Measurements from ENCODE around the gene NTHL1.

The NTHL1 gene

DNA sequence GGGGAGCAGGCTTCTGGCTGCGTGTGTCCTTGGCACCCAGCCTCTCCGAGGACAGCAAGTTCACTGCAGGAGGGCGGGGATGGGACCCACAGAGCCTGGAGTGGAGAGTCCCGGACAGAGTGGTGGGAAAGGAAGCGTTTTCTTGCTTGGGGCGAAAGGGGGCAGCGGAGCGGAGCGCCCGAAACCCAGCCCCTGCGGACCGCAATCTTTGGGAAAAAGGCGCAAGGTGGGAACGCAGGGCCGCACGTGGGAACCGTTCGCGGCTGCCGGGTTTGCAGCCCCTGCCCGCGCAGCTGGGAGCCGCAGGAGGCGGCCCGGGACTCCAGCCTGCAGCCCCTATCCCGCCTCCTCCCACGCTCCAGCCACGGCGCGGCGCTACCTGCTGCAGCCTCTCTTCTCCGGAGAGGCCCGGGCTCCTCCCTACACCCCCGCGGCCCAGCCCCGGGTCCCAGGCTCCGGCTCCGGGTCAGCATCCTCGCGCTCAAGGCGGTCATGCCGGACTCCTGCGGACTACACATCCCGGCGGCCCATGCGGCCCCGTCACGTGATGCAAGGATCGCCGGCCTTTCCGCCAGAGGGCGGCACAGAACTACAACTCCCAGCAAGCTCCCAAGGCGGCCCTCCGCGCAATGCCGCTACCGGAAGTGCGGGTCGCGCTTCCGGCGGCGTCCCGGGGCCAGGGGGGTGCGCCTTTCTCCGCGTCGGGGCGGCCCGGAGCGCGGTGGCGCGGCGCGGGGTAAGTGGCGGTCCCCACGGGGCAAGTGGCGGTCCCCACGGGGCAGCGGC is at the start of gene NTHL1, which contains the start of gene TSC2:
Gene NTHL1, minus strand, starts transcription at position 505 of the 786 bp plus-strand sequence. Its CDS starts 11 bp downstream, at position 494.
Gene TSC2, plus strand, starts transcription at position 656 of the 786 bp plus-strand sequence. CDS start 631 bp downstream, outside the sequence.
- DNase-seq = peak; percentile 86

DNA sequence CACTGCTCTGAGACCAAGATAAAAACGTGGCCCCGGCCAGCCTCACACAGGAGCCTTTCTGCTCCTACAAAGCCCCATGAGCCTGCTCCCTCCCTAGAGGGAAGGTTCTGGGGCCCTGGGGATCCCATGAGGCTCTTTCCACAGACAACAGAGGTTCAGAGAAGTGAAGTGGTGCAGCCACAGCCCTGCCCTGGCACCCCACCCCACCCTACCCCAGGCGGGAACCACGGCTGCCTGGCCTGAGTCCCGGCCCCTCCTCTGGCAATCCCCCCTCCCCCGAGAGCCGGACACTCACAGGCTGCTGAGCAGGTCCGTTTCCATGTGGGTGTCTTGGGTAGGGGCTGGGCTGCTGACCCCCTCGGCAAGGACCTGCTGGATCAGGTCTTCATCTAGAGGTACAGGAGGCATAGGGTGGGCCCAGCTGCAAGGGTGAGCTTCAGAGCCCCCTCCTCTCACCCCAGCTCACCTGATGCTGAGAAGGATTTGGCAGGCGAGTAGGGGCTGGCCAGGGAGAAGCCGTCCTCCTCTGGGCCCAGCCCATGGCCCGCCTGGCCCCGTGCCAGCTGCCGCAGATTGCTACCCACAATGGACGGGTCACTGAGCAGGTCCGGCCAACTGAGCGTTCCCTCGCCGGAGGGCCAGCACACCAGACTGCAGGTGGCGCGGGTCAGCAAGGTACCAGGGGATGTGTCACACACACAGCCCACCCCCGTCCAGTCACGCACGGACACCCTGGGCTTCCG is 49.4 kb upstream of the NTHL1 start:
- no peak for DNase-seq

DNA sequence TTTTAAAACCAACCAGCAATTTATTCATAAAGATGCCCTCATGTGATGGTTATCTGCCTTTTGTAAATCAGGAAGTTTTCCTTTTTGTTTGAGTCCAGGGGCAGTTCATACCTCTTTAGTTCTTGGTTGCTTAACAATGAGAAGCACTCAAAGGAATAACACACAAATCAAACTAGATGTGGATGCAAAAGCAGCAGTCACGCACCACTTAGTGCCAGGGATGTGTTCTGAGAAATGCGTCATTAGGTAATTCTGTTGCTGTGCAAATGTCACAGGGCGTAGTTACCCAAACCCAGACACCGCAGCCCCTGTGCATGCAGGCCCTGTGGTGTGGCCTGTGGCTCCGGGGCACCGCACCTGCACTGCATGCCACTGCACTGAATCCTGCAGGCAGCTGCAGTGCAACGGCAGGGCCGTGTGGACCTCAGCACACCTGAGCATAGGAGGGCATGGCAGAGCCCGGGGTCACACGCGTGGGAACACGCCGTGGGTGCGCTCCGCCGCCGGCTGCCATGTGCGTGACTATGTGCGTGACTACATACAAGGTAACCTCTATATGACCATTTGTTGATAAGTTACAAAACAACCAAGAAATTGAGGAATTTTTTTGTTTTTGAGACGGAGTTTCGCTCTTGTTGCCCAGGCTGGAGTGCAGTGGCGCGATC is 48.4 kb upstream of the NTHL1 start:
- DNase-seq = no peak

GRCh38 chr16:2095315-2095853 is 47.8 kb upstream of the NTHL1 start:
- no peak for DNase-seq

- DNase-seq = no peak
These were observed 46.2 kb upstream of the NTHL1 start for GRCh38 chr16:2093793-2094192.

- DNase-seq = no peak
These were observed 45.2 kb upstream of the NTHL1 start for GRCh38 chr16:2092866-2093265.

DNA sequence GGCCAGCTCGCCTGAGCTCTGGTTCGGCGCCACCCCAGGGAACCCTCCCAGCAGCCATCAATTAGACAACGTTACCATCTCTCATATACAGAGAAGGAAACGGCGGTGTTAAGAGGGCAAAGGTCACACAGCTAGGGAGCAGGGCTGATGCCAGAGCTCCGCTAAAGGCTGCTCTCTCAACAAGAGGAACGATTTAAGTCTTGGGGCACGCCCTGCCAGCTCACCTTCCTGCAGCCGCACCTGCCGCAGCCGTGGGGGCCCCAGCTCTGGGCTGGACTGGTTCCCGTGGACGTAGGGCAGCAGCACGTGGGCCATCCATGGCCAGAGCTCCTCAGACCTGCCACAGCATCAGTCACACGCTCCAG is 44.6 kb upstream of the NTHL1 start:
- no peak for DNase-seq

GRCh38 chr16:2091547-2092255 is 44.1 kb upstream of the NTHL1 start:
- DNase-seq = no peak

DNA sequence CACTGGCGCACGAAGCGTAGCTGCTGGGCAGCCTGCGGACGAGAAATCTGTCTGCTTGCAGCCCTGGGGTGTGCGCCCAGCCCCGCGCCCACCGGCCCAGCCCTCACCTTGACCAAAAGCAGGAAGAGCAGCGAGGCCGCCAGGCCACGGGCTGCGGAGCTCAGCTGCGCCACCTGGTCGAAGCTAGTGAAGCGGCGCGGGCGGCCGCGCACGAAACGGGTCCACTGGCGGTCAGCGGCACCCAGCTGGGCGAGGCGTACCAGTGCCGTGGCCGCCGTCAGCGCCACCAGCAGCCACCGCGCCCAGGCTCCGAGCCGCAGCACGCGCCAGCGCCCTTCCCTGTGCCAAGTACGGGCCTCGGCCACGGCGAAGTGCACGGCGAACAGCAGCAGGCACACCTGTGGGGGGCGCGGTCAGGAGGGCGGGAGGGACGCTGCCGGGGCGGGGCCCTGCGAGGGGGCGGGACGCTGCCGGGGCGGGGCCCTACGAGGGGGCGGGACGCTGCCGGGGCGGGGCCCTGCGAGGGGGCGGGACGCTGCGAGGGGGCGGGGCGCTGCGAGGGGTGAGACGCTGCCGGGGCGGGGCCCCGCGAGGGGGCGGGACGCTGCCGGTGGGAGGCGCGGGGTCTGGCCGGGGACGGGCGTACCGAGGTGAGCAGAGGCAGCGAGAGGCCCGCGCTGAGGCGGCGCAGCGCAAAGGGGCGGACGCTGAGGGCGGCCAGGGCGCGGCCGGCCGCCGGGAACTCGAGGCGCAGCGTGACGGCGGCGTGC is 43.3 kb upstream of the NTHL1 start:
- DNase-seq = no peak

GRCh38 chr16:2090481-2090776 is 42.8 kb upstream of the NTHL1 start:
- no peak for DNase-seq

DNA sequence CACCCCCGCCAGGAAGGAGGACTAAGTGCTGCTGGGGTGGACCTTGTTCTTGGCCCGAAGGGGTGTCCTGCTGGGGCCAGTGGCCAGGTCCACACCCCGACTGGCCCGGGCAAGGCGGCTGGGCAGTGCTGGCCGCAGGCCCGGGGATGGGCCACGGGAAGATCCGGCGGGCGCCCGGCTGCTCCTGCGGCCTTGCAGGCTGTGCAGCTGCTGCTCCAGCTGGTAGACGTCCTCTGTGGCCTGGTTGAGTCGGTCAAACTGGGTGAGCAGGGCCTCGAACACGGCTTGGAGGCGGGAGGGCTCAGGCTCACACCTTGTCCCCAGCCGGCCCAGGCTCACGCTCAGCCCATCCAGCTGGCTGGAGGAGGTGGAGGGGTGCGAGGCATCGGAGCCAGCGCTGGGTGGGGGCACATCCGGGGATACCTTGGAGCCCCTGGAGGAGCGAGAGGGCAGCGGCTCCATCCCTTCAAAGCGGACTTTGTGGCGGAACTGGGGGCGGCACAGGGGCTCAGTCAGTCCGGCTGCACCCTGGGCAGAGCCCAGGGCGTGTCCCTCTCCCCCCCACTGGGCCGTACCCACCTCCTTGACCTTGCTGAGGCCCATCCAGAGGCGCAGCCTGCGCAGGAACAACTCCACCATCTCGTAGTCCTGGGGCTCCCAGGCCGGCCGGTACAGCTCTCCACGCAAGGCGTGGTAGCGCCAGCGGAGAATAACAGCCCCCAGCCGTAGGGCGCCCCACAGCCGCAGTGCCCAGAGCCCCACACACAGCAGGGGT is 42.3 kb upstream of the NTHL1 start:
- no peak for DNase-seq

- DNase-seq = no peak
These were observed 41.2 kb upstream of the NTHL1 start for GRCh38 chr16:2088759-2089358.

DNA sequence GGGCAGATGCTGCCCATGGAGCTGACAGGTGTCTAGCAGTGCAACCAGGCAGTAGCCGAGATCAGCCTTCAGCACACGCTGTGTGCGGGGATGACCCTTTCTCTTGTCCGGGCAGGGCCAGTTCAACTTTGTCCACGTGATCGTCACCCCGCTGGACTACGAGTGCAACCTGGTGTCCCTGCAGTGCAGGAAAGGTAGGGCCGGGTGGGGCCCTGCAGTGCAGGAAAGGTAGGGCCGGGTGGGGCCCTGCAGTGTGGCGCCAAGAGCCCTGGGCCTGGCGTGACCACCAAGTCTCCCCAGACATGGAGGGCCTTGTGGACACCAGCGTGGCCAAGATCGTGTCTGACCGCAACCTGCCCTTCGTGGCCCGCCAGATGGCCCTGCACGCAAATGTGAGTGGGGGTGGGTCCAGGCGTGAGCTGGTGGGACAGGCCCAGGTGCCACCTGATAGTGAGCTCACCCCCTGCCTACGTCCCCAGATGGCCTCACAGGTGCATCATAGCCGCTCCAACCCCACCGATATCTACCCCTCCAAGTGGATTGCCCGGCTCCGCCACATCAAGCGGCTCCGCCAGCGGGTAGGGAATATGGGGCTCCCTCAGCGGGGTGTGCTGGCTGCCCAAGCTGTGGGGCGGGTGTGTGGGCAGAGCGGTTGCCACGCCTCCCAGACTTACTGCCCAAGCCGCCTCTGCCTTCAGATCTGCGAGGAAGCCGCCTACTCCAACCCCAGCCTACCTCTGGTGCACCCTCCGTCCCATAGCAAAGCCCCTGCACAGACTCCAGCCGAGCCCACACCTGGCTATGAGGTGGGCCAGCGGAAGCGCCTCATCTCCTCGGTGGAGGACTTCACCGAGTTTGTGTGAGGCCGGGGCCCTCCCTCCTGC is 40.4 kb upstream of the NTHL1 start:
- DNase-seq = no peak

GRCh38 chr16:2086812-2087747 is 39.4 kb upstream of the NTHL1 start:
- DNase-seq = no peak

- DNase-seq = no peak
These were observed 38.6 kb upstream of the NTHL1 start for GRCh38 chr16:2086106-2086742.

GRCh38 chr16:2085669-2086068 is 38.0 kb upstream of the NTHL1 start:
- no peak for DNase-seq

GRCh38 chr16:2084895-2085625 is 37.4 kb upstream of the NTHL1 start:
- DNase-seq = no peak
